GM19395 (cell line): ENCODE results near the gene KLF18.
"Not testable (repeated sequence)": the region's sequence is repeated elsewhere in the genome, so short reads cannot be mapped to it uniquely, and the experiment has no call there.

Source experiments
- ATAC-seq: cut with Tn5 transposase; IDR thresholded peaks from one replicate; pipeline ENCODE4 v1.9.1; 2021; ENCODE audit warnings: mild to moderate bottlenecking, moderate library complexity; ENCODE audit not compliant: unreplicated experiment

Gene KLF18

DNA sequence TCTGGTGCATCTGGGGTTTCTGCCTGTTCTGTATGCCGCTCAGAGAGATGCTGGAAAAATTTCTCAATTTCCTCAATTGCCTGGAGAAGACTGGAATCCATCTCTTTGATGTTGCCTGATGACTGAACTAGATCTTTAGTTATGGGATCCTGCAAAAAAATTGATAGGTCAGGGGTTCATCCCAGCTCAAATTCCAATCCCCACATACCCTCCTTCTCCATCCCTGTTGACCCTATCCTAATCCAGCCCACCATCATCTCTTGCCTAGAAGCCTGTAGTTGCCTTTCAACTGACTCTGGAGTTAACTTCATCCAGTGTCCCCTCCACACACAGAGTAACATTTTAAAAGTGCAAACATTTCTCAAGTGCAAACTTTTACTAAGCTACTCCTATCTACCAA, at the start of gene KLF18:
KLF18 (minus strand) TSS at position 101 of the 400 bp plus-strand sequence; CDS start at position 101, 0 bp downstream.
- ATAC-seq, result no peak

DNA sequence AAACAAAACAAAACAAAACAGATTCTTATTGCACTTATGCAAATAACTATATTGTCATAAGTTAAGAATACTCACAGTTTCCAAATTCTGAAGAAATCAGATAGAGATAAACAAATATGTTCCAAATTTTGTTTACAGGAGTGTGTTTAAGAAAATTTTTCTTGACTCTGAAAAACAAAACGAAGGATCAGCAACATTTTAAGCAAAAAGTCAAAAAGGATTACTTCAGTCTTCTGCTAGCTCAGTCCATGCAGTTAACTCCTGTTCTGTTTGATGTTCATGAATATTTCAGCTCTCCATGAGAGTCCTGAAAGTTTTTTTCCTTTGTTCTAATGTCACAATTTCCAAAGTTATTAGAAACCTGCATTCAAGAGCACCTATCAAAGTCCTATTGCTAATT, 33.2 kb upstream of the KLF18 start:
- no peak for ATAC-seq

DNA sequence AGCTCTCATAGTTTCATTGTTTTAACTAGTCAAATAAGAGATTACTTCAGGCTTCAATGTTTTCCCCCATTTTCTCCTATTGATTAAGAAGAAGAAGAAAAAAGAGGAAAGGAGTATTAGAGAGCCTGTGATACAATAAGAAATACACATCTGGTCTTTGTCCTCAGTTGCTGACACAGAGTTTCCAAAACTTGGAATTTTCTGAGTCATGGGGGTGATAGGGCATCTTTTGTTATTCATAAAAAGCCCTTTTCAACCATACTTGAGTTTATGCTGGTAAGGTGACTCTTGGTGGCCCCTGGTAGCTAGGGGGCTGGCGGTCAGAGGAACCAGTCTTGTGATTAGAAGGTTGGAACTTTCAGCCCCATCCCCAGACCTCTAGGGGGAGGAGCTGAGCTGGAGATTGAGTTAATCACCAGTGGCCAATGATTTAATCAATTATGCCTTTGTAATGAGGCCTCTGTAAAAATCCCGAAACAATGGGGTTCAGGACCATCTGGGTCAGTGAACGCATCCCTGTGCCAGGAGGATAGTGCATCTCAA, 28.9 kb upstream of the KLF18 start:
- no peak for ATAC-seq

DNA sequence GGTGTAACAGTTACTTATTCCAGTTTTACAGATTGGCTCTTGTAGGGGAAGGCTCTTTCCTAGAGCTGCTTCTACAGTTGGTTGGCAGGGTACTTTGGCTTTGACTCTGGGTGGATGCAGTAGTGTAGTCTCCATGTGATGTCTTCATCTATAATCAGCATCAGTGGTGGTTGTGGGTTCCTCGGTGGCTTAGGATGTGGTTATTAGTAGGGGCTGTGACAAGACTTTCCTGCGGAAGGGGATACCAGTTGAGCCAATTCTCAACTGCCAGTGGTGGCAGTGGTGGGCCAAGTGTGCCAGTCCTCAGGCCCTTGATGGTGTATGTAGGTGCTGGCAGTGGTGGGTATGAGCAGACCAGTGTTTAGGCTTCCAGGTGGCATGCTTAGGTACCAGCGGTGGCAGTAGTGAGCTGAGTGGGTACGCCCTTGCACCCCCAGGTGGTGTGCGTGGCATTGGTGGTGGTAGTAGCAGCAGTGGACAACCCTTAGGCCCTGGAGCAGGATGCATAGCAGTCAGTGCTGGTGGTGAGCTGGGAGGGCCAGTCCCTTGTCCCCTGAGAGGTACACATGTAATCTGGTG, 27.2 kb upstream of the KLF18 start:
- ATAC-seq, result no peak

DNA sequence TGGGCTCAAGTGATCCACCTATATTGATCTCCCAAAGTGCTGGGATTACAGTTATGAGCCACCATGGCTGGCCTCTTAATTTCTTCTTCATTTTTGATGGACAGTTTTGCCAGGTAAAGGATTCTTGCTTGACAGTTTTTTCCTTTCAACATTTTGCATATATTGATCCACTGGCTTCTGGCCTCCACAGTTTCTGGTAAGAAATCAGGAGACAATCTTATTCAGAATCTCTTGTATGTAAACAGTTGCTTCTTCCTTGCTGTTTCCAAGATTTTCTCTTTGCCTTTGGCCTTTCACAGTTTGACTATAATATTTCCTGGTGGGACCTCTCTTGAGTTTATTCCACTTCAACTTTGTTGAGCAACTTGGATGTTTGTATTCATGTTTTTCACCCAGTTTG, 20.1 kb upstream of the KLF18 start:
- ATAC-seq, result no peak

DNA sequence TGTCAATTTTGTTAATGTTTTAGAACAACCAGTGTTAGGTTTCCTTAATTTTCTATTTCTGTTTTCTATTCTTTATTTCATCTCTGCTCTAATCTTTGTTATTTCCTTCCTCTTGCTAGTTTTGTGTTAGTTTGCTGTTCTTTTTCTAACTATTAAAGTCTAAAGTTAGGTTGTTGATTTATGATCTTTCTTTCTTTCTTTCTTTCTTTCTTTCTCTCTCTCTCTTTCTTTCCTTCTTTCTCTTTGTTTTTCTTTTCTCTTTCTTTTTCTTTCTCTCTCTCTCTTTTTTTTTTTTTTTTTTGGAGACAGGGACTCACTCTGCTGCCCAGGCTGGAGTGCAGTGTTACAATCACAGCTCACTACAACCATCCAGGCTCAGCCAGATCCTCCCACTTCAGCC, 17.4 kb upstream of the KLF18 start:
- ATAC-seq, result no peak

DNA sequence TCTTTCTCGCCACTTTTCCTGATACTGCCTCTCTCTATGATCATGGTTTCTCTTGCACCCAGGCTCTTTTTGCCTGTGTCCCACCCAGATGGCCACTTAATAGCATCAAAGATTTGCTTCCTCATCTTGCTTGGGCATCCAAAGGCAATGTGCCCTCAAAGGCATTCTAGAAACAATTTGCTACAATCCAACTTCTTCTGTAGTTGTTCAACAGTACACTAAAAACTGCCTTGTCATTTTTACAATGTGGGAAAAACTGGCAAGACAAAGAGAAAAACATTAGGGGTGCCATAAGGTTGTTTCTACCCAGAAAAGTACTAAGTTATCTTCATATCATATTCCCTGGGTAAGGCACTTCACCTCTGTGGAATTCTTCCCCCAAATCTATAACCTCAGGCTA, 16.5 kb upstream of the KLF18 start:
- ATAC-seq, result no peak

DNA sequence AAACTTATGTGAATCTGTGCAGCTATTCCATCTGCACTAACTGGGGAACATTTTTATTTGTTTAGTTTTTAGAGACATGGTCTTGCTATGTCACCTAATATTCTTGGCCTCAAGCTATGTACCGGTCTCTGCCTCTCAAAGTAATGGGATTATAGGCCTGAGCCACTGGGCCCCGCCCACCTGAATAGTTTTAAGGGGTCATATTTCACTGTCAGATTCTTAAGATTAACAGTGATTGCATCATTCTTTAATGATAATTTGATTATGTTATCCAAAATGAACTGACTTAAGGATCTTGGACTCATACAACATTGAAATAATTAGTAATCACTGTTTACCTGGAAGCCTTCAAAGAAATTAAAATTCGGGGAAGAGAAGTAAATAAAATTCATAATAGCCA, 12.6 kb upstream of the KLF18 start:
- ATAC-seq, result no peak

DNA sequence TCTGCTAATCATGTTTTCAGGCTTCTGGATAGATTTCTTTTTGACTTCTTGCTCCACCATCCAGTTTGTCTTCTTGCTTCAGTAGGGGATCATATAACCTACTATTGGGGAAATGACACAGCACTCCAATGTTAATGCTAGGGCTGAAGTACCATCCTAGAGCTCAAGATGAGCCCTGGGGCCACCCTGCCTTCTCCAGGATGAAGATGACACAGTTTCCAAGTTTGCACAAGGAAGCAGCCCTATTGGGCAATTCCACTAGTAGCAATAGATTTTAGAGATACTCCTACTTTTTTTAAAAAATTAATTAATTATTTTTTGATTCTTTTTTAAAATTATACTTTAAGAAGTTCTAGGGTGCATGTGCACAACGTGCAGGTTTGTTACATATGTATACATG, 11.3 kb upstream of the KLF18 start:
- ATAC-seq, result no peak

DNA sequence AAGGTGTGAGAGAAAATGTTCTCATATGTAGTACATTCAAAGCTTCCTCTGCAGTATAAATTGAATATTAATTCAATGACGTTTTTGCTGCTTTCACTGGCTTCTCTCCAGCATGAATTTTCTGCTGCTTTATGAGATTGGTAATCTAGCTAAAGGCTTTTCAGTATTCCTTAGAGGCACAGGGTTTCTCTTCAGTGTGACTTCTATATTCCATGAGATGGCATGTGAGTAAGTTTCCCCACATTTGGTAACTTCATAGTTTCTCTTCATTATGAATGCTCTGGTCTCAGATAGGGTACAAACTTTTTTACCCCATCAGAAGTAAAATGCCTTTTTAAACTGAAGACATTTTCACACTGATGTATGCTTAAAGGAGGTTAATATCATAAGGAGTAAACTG, 10.4 kb upstream of the KLF18 start:
- no peak for ATAC-seq

DNA sequence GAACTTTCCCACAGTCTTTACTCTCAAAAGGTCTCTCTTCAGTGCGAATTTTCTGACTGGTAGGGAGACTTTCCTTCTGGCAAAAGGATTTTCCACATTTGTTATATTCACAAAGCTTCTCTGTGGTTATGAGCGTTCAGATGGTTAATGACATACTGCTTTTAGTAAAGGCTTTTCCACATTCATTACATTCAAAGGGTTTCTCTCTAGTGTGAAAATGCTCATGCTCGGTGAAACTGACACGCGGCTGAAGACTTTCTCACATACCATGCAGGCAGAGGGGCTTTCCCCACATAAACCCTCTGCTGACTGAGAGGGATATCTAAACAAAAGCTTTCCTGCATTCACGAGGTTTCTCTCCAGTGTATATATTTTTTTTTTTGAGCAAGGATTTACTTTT, 9.9 kb upstream of the KLF18 start:
- ATAC-seq, result no peak

DNA sequence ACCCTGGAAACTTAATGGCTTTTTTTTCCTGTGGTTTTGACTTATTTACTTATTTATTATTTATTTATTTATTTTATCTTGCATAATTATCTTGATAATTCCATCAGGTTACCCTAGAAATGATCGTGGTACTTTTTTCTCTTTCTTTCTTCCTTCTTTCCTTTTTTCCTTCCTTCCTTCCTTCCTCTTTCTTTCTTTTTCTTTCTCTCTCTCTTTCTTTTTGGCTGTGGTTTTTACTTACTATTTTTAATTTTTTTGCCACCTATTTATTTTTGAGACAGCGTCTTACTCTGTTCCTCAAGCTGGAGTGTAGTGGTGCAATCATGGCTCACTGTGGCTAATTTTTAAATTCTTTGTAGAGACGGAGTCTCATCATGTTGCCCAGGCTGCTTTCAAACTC, 6.2 kb upstream of the KLF18 start:
- no peak for ATAC-seq

DNA sequence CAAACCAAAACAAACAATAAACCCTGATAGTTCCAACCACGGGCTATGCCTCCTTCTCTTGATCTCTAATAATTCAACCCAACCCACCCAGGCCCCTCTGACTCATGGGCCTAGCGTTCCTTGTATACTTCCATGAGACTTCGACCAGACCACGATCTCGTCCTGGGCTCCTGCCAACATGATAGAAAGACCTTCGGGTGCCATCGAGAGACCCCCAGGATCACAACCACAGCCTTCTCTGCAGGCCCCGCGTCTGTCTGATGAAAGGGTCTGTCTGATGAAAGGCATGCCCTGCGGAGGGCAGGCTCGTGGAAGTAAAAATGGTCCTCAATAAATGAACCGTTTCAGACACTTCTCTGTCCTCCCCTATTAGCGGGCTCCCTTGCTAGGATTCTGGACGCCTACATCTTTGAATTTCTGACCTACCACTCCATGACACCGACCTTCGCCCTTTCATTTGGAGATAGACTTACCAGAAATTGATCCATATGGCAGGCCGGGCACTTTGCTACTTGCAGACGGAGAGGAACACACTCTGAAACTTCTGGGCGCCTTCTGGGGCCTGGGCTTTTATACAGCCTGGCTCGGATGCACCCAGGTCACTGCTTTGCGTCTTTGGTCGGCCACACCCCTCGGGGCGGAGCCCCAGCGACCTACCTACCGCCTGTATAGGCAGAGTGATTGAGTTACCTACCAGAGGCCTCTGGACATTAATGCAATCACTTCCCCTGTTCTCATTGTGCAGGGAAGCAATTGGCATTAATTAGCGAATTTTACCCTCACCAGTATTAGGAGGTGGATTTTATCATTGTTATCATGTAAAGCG, 5.3 kb upstream of the KLF18 start:
- ATAC-seq, result no peak

DNA sequence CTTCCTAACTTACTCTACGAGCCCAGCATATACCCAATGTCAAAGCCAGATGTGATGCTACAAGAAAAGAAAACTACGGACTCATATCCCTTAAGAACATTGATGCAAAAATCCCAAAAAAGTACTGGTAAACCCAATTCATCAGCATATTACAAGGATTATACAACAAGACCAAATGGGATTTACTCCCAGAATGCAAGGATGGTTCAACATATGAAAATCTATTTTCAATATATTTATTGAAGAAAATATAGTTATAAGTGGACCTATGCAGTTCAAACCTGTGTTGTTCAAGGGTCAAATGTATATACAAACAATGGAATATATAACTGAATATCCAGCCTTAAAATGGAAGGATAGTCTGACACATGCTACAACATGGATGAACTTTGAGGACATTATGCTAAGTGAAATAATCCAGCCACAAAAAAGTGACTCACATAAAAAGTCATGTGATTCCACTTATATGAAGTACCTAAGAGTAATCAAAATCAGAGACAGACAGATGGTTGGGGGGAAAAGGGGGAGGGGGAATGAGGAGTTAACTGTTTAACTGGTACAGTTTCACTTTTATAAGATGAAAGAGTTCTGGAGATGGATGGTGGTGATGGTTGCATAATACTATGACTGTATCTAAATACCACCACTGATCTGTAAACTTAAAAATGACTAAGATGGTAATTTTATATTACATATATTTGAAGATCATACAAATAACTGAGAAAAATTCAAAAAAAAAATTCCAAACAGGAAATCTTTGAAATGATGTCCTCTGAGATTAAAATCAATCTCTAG, 3.7 kb upstream of the KLF18 start:
- ATAC-seq, result no peak

DNA sequence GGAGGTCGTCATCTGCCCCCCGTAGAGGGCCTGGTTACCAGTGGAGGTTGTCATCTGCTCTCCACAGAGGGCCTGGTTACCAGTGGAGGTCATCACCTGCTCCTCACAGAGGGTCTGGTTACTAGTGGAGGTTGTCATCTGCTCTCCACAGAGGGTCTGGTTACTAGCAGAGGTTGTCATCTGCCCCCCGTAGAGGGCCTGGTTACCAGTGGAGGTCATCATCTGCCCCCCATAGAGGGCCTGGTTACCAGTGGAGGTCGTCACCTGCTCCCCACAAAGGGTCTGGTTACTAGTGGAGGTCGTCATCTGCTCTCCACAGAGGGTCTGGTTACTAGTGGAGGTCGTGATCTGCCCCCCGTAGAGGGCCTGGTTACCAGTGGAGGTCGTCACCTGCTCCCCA, 1.9 kb downstream of the KLF18 start:
- not testable (repeated sequence) for ATAC-seq

DNA sequence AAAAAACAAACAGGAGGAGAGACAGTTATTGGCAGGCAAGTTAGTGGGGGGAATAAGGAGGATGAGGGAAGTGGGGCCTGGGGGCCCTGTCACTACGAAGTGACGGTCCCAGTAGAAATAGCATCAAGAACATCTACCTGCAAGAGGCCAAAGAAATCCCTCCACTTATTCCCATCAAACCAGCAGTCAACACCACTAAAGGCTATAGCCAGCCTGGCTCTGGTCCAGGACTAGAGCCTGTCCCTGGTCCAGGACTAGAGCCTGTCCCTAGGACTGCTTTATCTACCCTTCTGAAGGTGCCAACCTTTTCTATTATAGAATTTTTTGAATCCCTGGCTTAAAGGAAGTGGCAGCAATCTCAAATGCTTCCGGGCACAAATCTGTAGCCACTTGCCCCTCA, 3.2 kb downstream of the KLF18 start:
- ATAC-seq, result no peak

DNA sequence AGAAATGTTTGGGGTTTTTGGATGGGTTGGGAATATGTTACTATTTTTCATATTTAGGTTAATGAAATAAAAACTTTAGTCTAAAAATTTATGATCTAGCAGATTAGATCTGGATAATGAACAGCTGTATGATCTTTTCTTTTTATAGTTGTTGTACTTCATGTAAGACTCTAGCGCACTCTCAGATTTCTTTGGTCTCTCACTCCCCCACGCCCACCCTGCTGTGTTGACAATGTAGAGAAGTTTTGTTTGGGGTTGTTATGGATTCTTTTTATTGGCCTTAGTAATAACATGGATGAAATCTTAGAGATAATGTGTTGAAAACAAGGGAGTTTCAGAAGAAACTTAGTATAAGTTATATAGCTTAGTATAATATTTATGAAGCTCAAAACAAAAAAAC, 5.5 kb downstream of the KLF18 start:
- ATAC-seq, result no peak

DNA sequence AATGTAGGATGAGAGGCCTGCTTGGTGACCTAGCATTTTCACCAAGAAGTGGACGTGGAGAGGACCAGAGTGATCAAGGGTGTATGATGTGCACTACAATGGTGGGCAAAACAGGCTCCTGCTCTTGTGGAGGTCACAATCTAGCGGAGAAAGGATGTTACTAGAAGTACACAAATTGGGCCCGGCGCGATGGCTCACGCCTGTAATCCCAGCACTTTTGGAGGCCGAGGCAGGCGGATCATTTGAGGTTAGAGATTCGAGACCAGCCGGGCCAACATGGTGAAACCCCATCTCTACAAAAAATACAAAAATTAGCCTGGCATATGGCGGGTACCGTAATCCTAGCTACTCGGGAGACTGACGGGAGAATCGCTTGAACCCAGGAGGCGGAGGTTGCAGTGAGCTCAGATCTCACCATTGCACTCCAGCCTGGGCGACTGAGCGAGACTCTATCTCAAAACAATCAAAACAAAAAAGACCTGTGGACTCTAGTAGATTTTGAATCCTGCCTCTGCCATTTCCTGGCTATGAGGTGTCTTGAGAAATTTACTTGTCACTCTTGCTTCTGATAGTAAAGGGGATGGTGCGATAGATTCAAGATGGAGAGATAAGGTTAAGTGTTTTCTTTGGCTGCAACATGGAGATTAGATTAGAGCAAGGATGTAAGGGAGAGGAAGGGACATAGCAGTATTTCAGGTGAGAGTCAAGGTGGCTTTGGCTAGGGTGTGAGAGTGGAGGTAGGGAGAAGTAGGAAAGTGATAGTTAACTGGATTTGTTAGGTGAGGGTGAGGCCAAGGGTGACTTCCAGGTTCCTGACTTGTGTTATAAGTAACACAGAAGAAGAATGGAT, 7.1 kb downstream of the KLF18 start:
- no peak for ATAC-seq

DNA sequence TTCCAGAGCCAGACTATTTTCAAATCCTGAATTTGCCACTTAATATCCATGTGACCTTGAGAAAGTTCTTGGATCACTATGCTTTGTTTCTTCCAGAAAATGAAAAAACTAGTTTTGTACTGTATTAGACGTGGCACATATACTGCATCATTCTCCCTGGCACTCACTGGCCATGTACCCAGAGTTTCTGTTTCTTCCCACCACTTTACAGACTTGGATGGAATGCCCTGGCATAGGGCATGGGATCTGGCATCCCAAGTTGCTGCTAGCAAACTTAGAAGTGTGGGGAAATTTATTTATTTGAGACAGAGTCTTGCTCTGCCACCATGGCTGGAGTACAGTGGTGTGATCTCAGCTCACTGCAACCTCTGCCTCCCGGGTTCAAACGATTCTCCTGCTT, 10.0 kb downstream of the KLF18 start:
- ATAC-seq, result no peak

DNA sequence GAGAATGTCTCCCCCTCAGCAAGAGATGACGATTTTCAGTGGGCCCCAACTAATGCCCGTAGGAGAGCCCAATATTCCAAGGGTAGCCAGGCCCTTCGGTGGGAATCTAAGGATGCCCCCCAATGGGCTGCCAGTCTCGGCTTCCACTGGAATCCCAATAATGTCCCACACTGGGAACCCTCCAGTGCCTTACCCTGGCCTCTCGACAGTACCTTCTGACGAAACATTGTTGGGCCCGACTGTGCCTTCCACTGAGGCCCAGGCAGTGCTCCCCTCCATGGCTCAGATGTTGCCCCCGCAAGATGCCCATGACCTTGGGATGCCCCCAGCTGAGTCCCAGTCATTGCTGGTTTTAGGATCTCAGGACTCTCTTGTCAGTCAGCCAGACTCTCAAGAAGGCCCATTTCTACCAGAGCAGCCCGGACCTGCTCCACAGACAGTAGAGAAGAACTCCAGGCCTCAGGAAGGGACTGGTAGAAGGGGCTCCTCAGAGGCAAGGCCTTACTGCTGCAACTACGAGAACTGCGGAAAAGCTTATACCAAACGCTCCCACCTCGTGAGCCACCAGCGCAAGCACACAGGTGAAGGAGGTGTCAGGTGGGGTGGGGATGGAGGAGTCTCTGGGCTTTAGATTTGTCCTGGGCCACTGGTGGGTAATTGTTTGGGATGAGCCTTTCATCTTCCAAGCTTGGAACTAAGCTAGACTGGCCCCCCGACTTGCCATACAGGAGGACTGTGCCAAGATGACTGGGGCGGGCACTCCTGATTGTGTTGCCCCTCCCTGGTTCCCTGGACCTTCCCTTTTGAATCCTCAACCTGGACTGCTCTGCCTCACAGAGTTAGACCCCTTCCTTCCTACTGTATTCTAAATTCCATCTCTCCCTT, 11.6 kb downstream of the KLF18 start:
- ATAC-seq, result no peak
